ENCODE results near the gene TLN1. TPM values are rescaled to one million over a fixed set of nuclear protein-coding genes. Genes with fewer than 3 reads are reported as not detected.
A peak's percentile ranks its signal among the peaks of the same experiment; 100 is the strongest.

The TLN1 gene
- polyA plus RNA-seq, 3 donors: 46.6 to 251 (median 93.0) TPM

- no peak for DNase-seq
- H3K36me3 ChIP-seq (replicated peaks in 1 of 2; ENCODE audit: control insufficient read depth in 1 of 2, insufficient read depth in 2 of 2, low read length in 2 of 2): no peaks in the 10 kb centered on the region
- H2AFZ ChIP-seq (ENCODE audit: insufficient read depth, low read depth, low read length, poor library complexity, severe bottlenecking): no peak overlapping the region
- Mint-ChIP-seq H3K27me3 (ENCODE audit: low read depth in 3 of 3) (peaks cover 0 to 6% (median 3%) of the 10 kb centered on the region in 3 donors), H3K4me3 (no peak overlapping the region), H3K4me1 (peaks cover 38% of the 10 kb centered on the region), H3K36me3 (peaks cover 2 to 11% of the 10 kb centered on the region in 2 donors), H3K9me3 (peaks cover 0 to 3% (median 1%) of the 10 kb centered on the region in 7 donors), H3K27ac (no peak overlapping the region)
- WGBS (ENCODE audit: insufficient coverage): 80% methylated on average over 1 of the region's 5 CpGs
- peaks cover 28% of the 10 kb centered on the region for H3K79me2 ChIP-seq (ENCODE audit: insufficient read depth, low read length)
- H3K4me2 ChIP-seq (replicated peaks; ENCODE audit: extremely low read depth, low read length, poor library complexity, severe bottlenecking): no peak overlapping the region
- H3K9me3 ChIP-seq (replicated peaks in 1 of 2; ENCODE audit: control insufficient read depth in 1 of 2, insufficient read depth in 1 of 2, low read length in 2 of 2): no peaks in the 10 kb centered on the region
- H3K4me1 ChIP-seq (ENCODE audit: control insufficient read depth in 1 of 2, insufficient read depth in 2 of 2, low read length in 2 of 2): peaks cover 23 to 39% of the 10 kb centered on the region in 2 donors
- H3K27ac ChIP-seq (ENCODE audit: low read depth in 1 of 2, low read length in 2 of 2): no peak overlapping the region
- TF ChIP-seq CTCF (IDR thresholded peaks at IDR 0.05): no peak
- no peak overlapping the region for H3K9ac ChIP-seq (ENCODE audit: insufficient read depth, low read length, poor library complexity, severe bottlenecking)
- no peak overlapping the region for H3K4me3 ChIP-seq (replicated peaks in 1 of 3; ENCODE audit: low read depth in 2 of 3, low read length in 3 of 3)
- no peaks in the 10 kb centered on the region for H3K27me3 ChIP-seq (ENCODE audit: control insufficient read depth in 2 of 2, insufficient read depth in 2 of 2, low read length in 2 of 2)
- intact Hi-C loops (cut with micrococcal nuclease): no loop called here
- H4K20me1 ChIP-seq (ENCODE audit: insufficient read depth, low read length): no peaks in the 10 kb centered on the region
These were observed 65.4 kb downstream of the TLN1 start for GRCh38 chr9:35666549-35666948.

GRCh38 chr9:35666045-35666444, 66.0 kb downstream of the TLN1 start:
- H3K4me2 ChIP-seq (replicated peaks; ENCODE audit: extremely low read depth, low read length, poor library complexity, severe bottlenecking): no peak overlapping the region
- Mint-ChIP-seq H3K9me3 (peaks cover 0 to 3% (median 1%) of the 10 kb centered on the region in 7 donors), H3K4me1 (peaks cover 38% of the 10 kb centered on the region), H3K36me3 (peaks cover 5 to 14% of the 10 kb centered on the region in 2 donors), H3K27me3 (ENCODE audit: low read depth in 3 of 3) (peaks cover 0 to 6% (median 3%) of the 10 kb centered on the region in 3 donors), H3K4me3 (peak overlapping the region in 1 of 2 donors; percentile 35), H3K27ac (no peak overlapping the region)
- WGBS (ENCODE audit: insufficient coverage): no CpG with 5 or more reads among the region's 1 CpG
- no peaks in the 10 kb centered on the region for H3K9me3 ChIP-seq (replicated peaks in 1 of 2; ENCODE audit: control insufficient read depth in 1 of 2, insufficient read depth in 1 of 2, low read length in 2 of 2)
- peaks cover 1 to 3% of the 10 kb centered on the region in 2 donors for H3K36me3 ChIP-seq (replicated peaks in 1 of 2; ENCODE audit: control insufficient read depth in 1 of 2, insufficient read depth in 2 of 2, low read length in 2 of 2)
- H2AFZ ChIP-seq (ENCODE audit: insufficient read depth, low read depth, low read length, poor library complexity, severe bottlenecking): no peak overlapping the region
- peaks cover 31% of the 10 kb centered on the region for H3K79me2 ChIP-seq (ENCODE audit: insufficient read depth, low read length)
- peaks cover 23 to 39% of the 10 kb centered on the region in 2 donors for H3K4me1 ChIP-seq (ENCODE audit: control insufficient read depth in 1 of 2, insufficient read depth in 2 of 2, low read length in 2 of 2)
- H3K27me3 ChIP-seq (ENCODE audit: control insufficient read depth in 2 of 2, insufficient read depth in 2 of 2, low read length in 2 of 2): no peaks in the 10 kb centered on the region
- intact Hi-C loops (cut with micrococcal nuclease): no loop called here
- H4K20me1 ChIP-seq (ENCODE audit: insufficient read depth, low read length): no peaks in the 10 kb centered on the region
- no peak overlapping the region for H3K9ac ChIP-seq (ENCODE audit: insufficient read depth, low read length, poor library complexity, severe bottlenecking)
- H3K27ac ChIP-seq (ENCODE audit: low read depth in 1 of 2, low read length in 2 of 2): no peak overlapping the region
- no peak overlapping the region for H3K4me3 ChIP-seq (replicated peaks in 1 of 3; ENCODE audit: low read depth in 2 of 3, low read length in 3 of 3)
- no peak for TF ChIP-seq CTCF (IDR thresholded peaks at IDR 0.05)
- DNase-seq: no peak

Data from CD14-positive monocyte (primary cell).